ENCODE results near the gene POLR1G. TPM values are rescaled to one million over a fixed set of nuclear protein-coding genes. Genes with fewer than 3 reads are reported as not detected.

Gene POLR1G
- total and polyA plus RNA-seq, 2 donors from 2014 or later: 2.4 to 3.9 TPM

- peak overlapping the region; percentile 97 for H3K27ac ChIP-seq (ENCODE audit: low read depth in 2 of 2, low read length in 2 of 2)
- H3K36me3 ChIP-seq (ENCODE audit: control insufficient read depth in 2 of 3, insufficient read depth in 3 of 3, low read length in 3 of 3): peaks cover 0 to 6% (median 0%) of the 10 kb centered on the region in 3 donors
- peaks cover 0 to 16% (median 0%) of the 10 kb centered on the region in 3 donors for H3K4me1 ChIP-seq (ENCODE audit: control insufficient read depth in 2 of 3, insufficient read depth in 2 of 3, low read depth in 1 of 3, low read length in 3 of 3)
- intact Hi-C loops (cut with DNase I): no loop called here
- peak overlapping the region; percentile 40 to 92 (median 63) for H3K9ac ChIP-seq (ENCODE audit: low read length in 3 of 3)
- H3K27me3 ChIP-seq (ENCODE audit: control insufficient read depth, insufficient read depth, low read length): no peaks in the 10 kb centered on the region
- DNase-seq (no peak), FAIRE-seq (no peak)
- H3K9me3 ChIP-seq (ENCODE audit: control insufficient read depth in 2 of 3, insufficient read depth in 1 of 3, low read length in 3 of 3): no peaks in the 10 kb centered on the region
- TF ChIP-seq CTCF (IDR thresholded peaks at IDR 0.05; ENCODE audit: borderline replicate concordance, extremely low read depth, insufficient read depth): no peak
- H3K4me3 ChIP-seq (ENCODE audit: low read length in 3 of 3): peak overlapping the region; percentile 73 to 83 (median 74)
Measured at GRCh38 chr19:45423033-45423588, 16.7 kb downstream of the POLR1G start.

- Histone ChIP-seq H3K4me1 (ENCODE audit: control insufficient read depth in 2 of 3, insufficient read depth in 2 of 3, low read depth in 1 of 3, low read length in 3 of 3) (peaks cover 0 to 19% (median 0%) of the 10 kb centered on the region in 3 donors), H3K9ac (ENCODE audit: low read length in 3 of 3) (peak within 1 kb of the TSS; percentile 40 to 92 (median 85)), H3K36me3 (ENCODE audit: control insufficient read depth in 2 of 3, insufficient read depth in 3 of 3, low read length in 3 of 3) (peaks cover 0 to 6% (median 0%) of the 10 kb centered on the region in 3 donors), H3K9me3 (ENCODE audit: control insufficient read depth in 2 of 3, insufficient read depth in 1 of 3, low read length in 3 of 3) (no peaks in the 10 kb centered on the region), H3K27me3 (ENCODE audit: control insufficient read depth, insufficient read depth, low read length) (no peaks in the 10 kb centered on the region), H3K27ac (ENCODE audit: low read depth in 2 of 2, low read length in 2 of 2) (peak within 1 kb of the TSS; percentile 97), H3K4me3 (ENCODE audit: low read length in 3 of 3) (peak within 1 kb of the TSS; percentile 73 to 83 (median 74))
- TF ChIP-seq CTCF (IDR thresholded peaks at IDR 0.05; ENCODE audit: borderline replicate concordance, extremely low read depth, insufficient read depth): no peak
- FAIRE-seq: peak; percentile 42
- intact Hi-C loops (cut with DNase I): no loop called here
- peak; percentile 98 to 99 (median 98) for DNase-seq
Measured at GRCh38 chr19:45423589-45424190, 17.2 kb downstream of the POLR1G start, which contains the start of gene ERCC1. Gene ERCC1, minus strand, starts transcription at chr19:45423917. Its CDS starts 543 bp downstream, at chr19:45423374.

DNA sequence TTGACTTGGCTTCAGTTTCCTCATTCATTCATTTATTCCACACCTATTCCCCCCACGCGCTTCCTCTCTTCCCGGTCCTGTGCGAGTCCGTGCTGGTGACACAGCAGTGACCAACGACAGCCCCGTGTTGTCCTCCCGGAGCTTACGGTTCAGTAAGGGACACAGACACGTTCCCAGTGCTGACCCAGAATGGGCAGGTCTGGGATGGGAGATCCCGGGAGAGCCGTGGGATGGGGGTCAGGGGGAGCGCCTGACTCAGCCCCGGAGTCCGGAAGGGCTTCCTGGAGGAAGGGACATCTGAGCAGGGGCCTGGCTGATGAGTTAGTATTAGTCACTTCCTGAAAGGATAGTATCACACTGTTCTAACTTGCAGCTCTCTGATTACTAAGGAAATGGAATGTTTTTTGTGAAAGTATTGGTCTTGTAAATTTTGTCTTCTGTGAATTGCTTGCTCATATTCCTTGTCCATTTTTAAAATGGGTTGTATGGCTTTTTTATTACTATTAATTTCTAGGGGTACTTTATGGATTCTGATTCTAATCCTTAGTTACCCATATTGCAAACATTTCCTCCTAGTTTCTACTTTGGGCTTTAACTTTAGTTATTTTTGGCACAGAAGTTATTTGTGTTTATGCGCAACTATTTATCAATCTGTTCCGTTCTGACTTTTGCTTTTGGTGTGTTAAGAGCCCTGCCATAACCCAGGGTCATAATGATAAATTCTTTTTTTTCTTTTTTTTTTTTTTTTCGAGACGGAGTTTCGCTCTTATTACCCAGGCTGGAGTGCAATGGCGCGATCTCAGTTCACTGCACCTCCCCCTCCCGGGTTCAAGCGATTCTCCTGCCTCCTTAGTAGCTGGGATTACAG lies 18.0 kb downstream of the POLR1G start:
- Histone ChIP-seq H3K9me3 (ENCODE audit: control insufficient read depth in 2 of 3, insufficient read depth in 1 of 3, low read length in 3 of 3) (no peaks in the 10 kb centered on the region), H3K36me3 (ENCODE audit: control insufficient read depth in 2 of 3, insufficient read depth in 3 of 3, low read length in 3 of 3) (peaks cover 0 to 6% (median 0%) of the 10 kb centered on the region in 3 donors), H3K27me3 (ENCODE audit: control insufficient read depth, insufficient read depth, low read length) (no peaks in the 10 kb centered on the region), H3K4me1 (ENCODE audit: control insufficient read depth in 2 of 3, insufficient read depth in 2 of 3, low read depth in 1 of 3, low read length in 3 of 3) (peaks cover 0 to 18% (median 0%) of the 10 kb centered on the region in 3 donors), H3K4me3 (ENCODE audit: low read length in 3 of 3) (peak overlapping the region; percentile 73 to 83 (median 74)), H3K9ac (ENCODE audit: low read length in 3 of 3) (peak overlapping the region; percentile 19 to 92 (median 85)), H3K27ac (ENCODE audit: low read depth in 2 of 2, low read length in 2 of 2) (peak overlapping the region; percentile 97)
- DNase-seq (peak; percentile 38 to 93 (median 71)), FAIRE-seq (no peak)
- no peak for TF ChIP-seq CTCF (IDR thresholded peaks at IDR 0.05; ENCODE audit: borderline replicate concordance, extremely low read depth, insufficient read depth)
- intact Hi-C loops (cut with DNase I): no loop called here

Measured in kidney (tissue), 14 donors.